Measurements from ENCODE around the gene ZNF536.

DNA sequence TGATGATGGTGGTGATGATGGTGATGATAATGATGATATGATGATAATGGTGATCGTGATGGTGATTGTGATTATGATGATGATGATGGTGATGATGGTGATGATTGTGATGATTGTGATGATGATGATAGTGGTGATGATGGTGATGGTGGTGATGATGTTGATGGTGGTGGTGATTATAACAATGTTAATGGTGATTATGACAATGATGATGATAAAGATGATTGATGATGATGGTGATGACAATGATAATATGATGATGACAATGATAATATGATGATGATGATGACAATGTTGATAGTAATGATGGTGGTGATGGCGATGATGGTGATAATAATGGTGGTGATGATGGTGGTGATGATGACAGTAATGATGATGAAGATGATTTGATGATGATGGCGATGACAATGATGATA is 34.1 kb upstream of the ZNF536 start:
- TF ChIP-seq, protein P1, sequence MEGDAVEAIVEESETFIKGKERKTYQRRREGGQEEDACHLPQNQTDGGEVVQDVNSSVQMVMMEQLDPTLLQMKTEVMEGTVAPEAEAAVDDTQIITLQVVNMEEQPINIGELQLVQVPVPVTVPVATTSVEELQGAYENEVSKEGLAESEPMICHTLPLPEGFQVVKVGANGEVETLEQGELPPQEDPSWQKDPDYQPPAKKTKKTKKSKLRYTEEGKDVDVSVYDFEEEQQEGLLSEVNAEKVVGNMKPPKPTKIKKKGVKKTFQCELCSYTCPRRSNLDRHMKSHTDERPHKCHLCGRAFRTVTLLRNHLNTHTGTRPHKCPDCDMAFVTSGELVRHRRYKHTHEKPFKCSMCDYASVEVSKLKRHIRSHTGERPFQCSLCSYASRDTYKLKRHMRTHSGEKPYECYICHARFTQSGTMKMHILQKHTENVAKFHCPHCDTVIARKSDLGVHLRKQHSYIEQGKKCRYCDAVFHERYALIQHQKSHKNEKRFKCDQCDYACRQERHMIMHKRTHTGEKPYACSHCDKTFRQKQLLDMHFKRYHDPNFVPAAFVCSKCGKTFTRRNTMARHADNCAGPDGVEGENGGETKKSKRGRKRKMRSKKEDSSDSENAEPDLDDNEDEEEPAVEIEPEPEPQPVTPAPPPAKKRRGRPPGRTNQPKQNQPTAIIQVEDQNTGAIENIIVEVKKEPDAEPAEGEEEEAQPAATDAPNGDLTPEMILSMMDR (IDR thresholded peaks at IDR 0.05): no peak
- no peak for TF ChIP-seq ZFX (IDR thresholded peaks at IDR 0.05; ENCODE audit: borderline replicate concordance)
